GM19468 (cell line): ENCODE data around the gene FOXP1.

Experiments used
- ATAC-seq: cut with Tn5 transposase; IDR thresholded peaks from one replicate; pipeline ENCODE4 v1.9.1; 2021; ENCODE audit warnings: mild to moderate bottlenecking, moderate library complexity, moderate number of reproducible peaks; ENCODE audit not compliant: unreplicated experiment; ENCODE audit errors: extremely low read depth

The FOXP1 gene

DNA sequence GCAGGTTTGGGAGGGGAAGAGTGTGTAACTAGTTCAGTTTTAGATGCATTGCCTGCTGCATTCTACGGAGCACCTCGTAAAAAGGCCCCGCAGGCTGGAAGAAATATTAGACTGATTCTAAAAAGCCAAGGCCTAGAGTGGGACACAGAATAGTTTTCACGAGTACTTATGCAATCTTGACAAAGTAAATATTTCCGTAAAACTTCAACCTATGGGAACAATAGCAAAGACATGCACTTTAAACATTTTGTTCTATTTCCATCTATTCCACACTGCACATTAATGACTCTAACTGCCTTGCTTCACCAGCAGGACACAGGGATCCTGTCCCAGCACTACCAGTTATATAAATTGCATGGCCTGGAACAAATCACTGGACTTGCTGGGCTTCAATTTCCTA lies 260.0 kb downstream of the FOXP1 start:
- no peak for ATAC-seq

DNA sequence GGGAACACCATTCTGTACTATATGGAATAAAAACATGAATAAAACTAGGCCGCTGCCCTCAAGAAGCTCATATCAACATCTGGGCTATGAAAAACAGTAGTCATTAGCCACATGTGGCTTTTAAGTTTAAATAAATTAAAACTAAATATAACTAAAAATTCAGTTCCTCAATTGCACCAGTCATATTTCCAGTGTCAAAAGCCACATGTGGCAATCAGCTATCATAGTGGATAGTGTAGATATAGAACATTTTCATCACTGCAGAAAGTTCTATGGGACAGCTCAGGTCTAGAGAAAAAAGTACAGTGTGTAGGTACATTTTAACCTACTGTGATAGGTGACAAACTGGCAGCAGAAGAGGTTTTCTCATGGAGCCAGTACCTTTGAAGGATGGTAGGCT lies 261.4 kb downstream of the FOXP1 start:
- ATAC-seq = no peak

DNA sequence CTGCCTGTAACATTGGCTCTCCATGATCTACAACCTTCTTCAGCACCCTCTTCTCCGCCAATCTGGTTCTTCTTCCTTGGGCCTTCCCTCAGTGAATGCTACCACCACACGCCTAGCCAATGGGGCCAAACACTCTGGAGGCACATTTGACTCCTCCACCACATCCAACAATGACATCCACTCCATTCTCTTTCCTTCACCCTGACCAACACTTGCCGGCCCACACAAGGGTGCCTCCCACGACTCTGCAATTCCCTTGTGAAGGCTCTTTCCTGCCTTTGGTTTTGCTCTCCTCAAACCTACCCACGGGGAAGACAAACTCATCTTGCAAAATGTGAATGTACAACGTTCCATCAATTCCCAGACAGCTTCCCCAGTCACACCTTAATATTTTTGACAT lies 263.8 kb downstream of the FOXP1 start:
- ATAC-seq = no peak

DNA sequence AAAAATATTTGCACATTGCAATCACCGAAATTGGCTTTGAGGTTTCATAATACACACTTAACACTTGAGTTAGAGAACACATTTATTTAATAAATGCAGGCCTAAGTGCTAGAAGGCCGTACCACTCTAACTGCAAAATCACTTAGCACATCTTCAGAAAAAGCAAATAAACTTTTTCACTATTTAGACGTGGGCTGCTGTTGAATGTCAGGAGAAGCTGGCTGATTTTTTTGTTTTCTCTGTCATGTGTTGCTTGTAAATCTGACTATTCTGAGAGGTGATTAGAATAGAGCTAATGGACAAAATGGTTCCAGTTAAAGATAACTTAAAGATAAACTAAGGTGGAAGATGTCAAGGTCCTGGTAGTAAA lies 265.1 kb downstream of the FOXP1 start:
- no peak for ATAC-seq

DNA sequence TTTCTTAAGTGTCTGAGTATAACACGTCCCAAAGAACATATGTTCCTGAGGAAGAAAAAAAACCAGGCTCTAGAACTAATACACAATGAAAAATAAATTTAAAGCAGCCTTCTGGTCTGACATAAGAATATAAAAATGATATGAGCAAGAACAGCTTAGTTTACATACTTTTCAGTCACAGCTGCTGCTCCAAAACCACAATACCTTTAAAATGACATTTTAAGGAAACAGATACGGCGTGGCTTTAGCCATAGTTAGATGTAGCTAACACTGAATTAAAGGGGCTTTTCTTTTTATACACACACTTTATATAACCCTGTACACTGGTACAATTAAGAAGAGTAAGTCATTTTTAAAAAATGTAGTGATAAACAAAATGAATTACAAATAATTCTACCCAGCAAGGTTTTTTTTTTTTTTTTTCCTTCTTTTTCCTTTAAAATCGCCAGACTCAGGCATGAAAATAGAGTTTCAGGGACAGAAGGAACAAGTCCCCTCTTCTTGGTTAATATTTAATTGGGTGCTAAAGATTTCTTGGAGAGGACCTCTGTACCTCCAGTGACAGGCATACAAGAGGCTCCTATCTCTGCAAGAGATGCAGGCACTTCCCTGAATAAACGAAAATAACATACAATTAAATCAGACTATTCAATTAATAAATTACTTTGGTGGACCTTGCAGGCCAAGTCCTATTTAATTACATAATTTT lies 265.6 kb downstream of the FOXP1 start:
- ATAC-seq = no peak

DNA sequence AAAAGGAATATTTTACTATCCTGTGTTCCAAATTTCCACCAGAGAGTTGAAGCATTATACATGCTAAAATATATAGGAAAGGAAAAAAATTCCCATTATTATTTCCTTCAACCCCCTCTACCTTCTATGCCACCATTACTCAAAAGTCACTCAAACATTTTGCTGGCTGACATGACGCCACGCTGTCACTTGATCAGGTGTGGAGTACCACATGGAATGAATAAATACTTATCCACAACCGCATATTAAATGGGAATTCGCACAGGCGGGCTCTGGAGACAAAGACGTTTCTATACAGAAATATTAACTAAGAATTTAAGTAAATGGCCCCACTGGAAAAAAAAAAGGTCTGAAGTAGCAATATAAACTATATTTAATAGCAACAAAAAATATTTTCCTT lies 266.4 kb downstream of the FOXP1 start:
- ATAC-seq = no peak

DNA sequence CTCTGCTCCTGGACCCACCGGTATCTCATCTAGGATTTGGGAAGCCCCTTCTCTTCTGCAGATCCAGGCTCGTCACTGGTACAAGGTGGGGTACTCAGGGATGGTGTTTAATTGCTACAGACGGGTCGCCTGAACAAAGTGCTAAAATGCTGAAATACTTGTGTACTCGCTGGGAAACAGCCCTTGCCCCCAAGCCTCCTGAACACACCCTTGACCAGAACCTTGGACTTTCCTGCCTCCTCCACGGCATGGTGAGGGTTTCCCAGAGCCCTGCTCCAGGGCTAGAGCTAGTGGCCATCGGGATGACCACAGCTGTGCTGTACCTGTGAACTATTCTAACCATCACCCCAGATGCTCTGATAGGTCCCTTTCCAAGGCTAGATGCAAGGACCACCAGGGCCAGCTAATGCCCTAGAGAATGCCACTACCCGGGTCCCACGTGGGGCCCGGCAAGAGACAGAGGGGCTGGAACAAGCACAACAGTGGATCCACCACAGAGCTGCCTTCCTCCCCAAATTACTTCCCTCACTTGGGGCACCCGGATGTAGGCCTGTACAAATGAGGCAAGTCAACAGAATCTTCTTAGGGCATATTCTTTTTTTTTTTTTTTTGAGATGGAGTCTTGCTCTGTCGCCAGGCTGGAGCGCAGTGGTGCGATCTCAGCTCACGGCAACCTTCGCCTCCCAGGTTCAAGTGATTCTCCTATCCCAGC lies 267.3 kb downstream of the FOXP1 start:
- no peak for ATAC-seq

DNA sequence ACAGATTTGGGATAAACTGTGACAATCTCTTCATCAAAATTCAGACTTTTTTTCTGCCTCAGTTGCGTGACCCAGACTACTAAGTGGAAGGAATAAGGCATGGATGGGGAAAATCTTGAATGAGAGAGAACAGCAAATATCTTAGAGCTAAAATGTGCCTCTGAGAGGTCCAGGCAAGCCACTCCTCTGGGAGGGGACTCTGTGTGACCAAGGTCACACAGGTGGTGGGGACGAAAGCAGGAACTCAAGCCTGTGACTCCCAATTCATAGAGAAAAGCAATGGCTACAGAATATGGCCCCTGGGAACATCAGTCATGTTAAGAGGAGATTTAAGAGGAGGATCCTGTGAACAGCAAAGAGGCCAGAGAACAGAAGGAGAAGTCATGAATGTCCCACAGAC lies 268.1 kb downstream of the FOXP1 start:
- ATAC-seq = no peak

DNA sequence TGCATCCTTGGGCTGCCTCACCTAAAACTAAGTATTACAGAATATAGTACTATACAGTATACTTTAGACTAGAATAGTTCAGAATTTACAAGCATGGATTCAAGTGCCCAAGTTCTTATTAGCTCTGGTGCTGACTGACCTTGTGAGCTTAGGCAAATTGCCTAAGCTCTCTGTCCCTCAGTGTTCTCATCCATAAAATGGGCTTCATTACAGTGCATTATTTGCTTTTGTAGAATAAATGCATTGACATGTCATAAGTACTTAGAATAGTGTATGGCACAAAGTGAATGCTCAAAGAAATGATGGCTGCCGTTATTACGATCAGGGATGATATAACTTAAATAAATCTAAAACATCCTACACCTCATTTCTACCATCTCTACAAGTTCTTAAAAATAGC lies 269.7 kb downstream of the FOXP1 start:
- ATAC-seq = no peak

DNA sequence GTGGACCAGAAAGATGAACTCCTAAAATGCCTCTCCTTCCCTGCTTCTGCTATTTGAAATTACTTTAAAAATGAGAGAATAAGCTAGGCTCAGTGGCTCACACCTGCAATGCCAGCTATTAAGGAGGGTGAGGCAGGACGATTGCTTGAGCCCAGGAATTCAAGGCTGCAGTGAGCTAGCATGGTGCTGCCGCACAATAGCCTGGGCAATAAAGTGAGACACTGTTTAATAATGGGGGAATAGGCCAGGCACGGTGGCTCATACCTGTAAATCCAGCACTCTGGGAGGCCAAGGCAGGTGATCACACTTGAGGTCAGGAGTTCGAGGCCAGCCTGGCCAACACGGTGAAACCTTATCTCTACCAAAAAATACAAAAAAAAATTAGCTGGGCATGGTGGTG lies 271.1 kb downstream of the FOXP1 start:
- no peak for ATAC-seq

DNA sequence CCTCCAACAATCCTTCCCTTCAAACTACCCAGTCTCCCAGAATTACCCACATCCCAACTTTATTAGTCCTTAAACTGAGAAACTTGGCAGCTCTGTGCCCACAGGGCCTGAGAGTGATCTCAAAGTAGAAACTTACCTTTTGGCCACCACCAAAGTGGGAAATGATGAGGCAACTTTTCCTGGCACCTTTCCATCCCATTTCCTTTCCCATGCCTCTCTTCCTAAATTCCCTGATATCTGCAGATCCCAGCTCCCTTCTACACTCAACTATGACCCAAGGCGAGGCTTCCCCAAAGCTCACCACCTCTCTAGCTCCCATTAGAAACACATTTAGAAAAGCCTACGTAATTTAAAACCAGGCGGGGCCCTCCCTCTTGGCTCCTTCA lies 271.9 kb downstream of the FOXP1 start:
- ATAC-seq = no peak

DNA sequence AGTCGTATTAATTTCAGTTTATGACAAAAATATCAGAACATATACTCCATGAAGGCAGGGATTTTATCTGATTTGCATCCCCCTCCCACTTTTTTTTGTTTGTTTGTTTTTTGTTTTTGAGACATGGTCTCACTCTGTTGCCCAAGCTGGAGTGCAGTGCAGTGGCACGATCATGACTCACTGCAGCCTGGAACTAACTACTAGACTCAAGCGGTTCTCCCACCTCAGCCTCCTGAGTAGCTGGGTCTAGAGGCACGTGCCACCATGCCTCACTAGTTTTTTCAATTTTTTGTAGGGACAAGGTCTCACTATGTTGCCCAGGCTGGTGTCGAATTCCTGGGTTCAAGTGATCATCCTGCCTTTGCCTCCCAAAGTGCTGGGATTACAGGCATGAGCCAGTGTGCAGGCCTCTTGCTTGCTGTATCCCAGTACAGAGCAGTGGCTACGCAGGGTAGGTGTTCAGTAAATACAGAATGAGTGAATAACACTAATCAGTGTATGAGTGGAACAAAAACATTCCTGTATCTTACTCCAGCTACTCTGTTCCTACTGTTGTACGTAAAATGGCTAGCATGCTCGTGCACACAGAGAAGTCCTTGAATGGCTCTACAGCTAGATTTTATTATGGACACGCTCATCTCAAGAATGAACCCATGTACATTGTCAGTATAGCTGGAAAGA lies 272.4 kb downstream of the FOXP1 start:
- no peak for ATAC-seq

DNA sequence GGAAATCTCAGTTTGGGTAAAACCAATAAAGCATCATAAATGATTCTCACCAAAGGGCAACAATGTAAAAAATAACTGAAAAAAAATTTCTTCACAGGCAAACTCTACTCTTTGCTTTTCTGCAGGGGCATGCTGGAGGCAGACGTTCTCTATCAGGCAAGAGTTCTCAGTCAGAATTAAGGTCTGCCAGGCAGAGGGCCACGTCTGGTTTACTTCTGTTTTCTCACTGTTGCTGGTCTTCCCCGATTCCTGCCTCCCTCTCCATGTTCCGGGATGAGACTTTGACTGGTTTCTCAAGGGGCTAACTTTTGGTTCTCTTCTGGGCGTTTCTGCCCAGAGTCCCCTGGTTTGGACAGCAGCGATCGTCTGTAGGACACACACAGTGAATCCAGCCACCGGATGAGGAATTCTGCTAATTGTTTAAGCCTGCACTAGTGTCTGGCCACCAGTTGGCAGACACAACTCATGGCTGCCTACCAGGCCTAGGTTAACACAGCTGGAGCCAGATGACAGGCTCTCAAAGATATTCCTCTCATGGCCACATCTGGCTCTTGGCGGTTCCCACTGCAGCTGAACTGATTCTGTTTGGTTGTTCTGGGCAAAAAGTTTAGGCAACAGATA lies 273.1 kb downstream of the FOXP1 start:
- no peak for ATAC-seq

DNA sequence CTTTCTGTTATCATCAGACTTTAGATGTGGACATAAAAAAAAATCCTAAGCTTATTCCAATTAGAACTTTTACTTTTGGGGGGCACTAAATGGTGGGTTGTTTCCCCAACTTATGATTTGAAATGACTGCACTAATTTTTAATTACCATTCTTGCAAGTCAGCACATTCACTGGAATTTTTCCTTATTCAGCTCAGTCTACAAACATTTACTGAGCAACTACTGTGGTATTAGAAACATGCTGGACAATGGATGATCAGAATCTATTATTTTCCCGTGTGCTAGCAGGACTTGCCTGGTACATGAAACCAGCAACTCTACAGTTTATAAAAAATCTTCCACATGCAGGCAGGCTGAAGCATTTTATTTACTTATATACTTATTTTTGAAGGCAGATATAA lies 273.6 kb downstream of the FOXP1 start:
- no peak for ATAC-seq

DNA sequence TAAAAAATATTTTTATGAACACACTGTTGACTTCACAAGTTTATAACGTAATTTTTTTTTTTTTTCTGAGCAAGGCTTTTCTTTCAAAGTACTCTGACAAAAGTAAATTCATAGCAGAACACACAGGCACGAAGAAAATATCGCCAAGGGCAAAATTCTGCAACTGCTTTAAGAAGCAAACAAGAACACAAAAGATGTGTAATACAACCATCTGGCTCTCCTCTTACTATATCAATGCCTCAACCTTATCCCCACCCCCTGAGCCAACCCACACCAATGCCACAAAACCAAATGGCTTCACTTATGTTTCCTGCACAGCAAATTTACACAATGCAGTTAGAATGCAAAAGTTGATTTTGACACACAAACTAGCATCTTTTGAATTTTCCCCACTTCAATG lies 274.2 kb downstream of the FOXP1 start:
- no peak for ATAC-seq

DNA sequence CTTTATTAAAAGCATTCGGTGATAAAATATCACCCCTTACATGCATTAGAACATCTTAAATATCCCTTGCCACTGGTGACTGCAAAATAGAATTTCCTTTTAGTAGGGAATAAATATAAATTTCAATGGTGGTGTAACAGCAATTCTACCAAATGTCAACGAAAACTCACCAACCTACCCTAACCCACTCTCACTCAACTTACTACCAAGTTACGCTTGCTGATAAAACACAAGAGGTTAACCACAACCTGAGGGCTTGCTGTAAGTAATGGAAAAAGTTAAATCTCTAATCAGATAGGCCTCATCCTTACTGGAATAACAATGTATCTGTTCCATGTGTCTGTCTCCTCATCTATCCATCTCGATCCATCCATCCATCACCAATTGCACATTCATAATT lies 274.7 kb downstream of the FOXP1 start:
- ATAC-seq = no peak

DNA sequence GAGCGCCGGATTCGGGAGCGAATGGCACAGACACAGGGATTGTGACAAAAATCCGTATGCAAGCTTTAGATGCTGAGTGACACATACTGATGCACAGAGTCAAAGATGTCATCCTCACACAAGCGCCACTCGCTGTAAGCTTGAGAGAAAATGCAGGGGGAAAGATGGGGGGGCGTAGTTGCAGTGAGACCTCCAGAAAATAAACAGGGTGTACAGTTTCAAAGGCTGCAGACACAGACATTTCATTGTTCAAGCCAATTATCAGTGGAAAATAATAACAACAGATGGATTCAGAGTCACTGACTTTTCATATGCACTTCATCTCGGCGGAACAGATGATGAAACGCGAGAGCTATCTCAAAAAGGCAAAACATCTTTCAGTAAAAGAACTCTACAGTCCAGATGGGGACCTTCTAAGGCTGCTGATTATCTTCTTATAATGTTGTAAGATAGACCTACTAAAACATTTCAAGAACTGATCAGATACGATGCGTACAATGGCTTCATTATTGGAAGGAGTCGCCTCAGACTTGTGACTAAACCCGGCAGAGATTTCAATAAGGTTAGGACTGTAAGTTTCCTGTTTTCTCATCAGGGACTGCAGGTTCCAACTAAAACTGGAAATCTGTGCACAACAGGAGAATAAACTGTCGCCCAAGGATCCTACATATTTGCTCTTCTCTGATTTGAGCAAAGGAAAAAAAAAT lies 275.4 kb downstream of the FOXP1 start:
- ATAC-seq = no peak

DNA sequence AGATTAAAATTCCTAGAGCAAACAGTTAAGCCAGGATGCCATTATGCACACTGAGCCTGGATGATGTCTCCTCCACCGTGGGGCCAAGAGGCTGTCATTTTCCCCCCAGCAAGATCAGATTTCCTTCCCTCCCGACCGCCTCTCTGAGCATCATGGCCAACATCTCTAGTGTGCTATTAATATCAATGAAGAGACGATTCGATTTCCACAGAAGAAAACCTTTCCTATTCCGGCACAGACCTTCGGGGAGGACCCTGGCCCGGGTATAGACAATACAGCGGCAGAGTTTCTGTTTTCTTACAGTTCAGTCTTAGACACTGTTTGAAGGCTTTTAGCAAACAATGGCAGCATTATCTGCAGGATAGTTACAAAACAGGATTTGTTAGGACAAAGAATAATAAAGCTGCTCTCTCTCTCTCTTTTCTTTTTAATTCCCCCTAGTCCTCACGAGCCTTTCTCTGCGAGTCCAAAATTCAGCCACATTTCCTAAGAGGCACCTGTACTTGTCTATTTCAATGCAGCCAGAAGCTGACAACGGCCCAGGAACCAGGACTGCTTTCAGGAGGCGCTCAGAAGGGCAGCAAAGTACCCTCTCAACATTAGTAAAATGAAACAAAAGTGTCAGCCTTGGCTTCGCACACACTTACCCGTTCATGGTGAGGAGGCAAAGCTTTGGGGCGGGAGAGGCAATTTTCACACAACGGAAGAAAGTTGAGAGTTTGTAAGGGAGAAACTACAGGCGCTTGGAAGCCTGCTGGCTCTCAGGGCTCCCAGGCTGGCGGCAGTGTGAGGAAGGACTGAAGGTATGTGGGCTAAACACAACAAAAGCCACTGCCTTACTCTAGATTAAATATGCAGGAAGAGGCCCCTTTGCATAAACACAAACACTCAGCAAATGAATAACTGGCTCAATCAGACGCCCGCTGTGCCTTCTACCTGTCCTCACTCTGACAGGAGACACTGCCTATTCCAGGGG lies 278.0 kb downstream of the FOXP1 start:
- no peak for ATAC-seq

DNA sequence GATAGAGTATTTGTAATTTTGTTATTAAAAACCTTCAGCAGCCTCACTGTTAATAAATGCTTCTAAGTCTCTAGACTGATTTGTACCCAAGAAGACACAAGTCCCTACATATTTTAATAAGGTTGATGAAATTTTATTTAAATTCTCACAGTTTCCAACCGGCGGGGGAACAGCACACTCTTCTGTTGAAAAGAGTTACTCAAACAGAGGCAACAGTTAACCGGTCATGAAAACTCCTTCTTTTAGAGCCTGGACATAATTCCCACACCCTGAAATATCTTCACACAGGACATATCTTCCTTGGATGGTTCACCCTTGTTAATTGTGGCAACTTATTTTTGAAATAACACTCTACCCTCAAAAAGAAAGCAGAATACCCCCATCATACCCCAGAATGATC lies 278.8 kb downstream of the FOXP1 start:
- ATAC-seq = no peak
